ENCODE data around the gene ZNF91.
"Not testable (repeated sequence)": the region's sequence is repeated elsewhere in the genome, so short reads cannot be mapped to it uniquely, and the experiment has no call there.

ZNF91 gene

GRCh38 chr19:23395041-23395721, at the start of gene ZNF91:
Gene ZNF91 (minus strand): TSS chr19:23395471. CDS start chr19:23395354, 117 bp downstream.
- DNase-seq: peak; percentile 84

- no peak for DNase-seq
Measured at GRCh38 chr19:23440791-23441190, 45.5 kb upstream of the ZNF91 start.

- no peak for DNase-seq
Measured at GRCh38 chr19:23440207-23440606, 44.9 kb upstream of the ZNF91 start.

GRCh38 chr19:23439623-23440022, 44.4 kb upstream of the ZNF91 start:
- no peak for DNase-seq

GRCh38 chr19:23437901-23438300, 42.6 kb upstream of the ZNF91 start:
- DNase-seq: no peak

GRCh38 chr19:23436944-23437343, 41.7 kb upstream of the ZNF91 start:
- no peak for DNase-seq

GRCh38 chr19:23436318-23436717, 41.0 kb upstream of the ZNF91 start:
- no peak for DNase-seq

GRCh38 chr19:23420824-23421223, 25.6 kb upstream of the ZNF91 start:
- DNase-seq: no peak

- not testable (repeated sequence) for DNase-seq
Measured at GRCh38 chr19:23419261-23419660, 24.0 kb upstream of the ZNF91 start.

- DNase-seq: no peak
Measured at GRCh38 chr19:23415561-23416191, 20.4 kb upstream of the ZNF91 start.

- no peak for DNase-seq
Measured at GRCh38 chr19:23415034-23415433, 19.8 kb upstream of the ZNF91 start.

- no peak for DNase-seq
Measured at GRCh38 chr19:23410155-23410554, 14.9 kb upstream of the ZNF91 start.

- DNase-seq: no peak
Measured at GRCh38 chr19:23409392-23410048, 14.2 kb upstream of the ZNF91 start.

- no peak for DNase-seq
Measured at GRCh38 chr19:23407616-23408133, 12.4 kb upstream of the ZNF91 start.

GRCh38 chr19:23406721-23407120, 11.4 kb upstream of the ZNF91 start:
- no peak for DNase-seq

- no peak for DNase-seq
Measured at GRCh38 chr19:23406091-23406490, 10.8 kb upstream of the ZNF91 start.

GRCh38 chr19:23404676-23405075, 9.4 kb upstream of the ZNF91 start:
- no peak for DNase-seq

GRCh38 chr19:23403581-23404324, 8.5 kb upstream of the ZNF91 start:
- DNase-seq: no peak

GRCh38 chr19:23403052-23403451, 7.8 kb upstream of the ZNF91 start:
- DNase-seq: no peak

- no peak for DNase-seq
Measured at GRCh38 chr19:23402388-23402787, 7.1 kb upstream of the ZNF91 start.

- no peak for DNase-seq
Measured at GRCh38 chr19:23401086-23401610, 5.9 kb upstream of the ZNF91 start.

GRCh38 chr19:23399443-23399842, 4.2 kb upstream of the ZNF91 start:
- no peak for DNase-seq

- not testable (repeated sequence) for DNase-seq
Measured at GRCh38 chr19:23395722-23396117, 449 bp upstream of the ZNF91 start.
